NCI-H510A (cell line): Measurements from ENCODE around the gene ODAPH.

Experiments
- DNase-seq: peaks from one replicate; lab custom pipeline; 2025; lab: John Stamatoyannopoulos, UW

Gene ODAPH

DNA sequence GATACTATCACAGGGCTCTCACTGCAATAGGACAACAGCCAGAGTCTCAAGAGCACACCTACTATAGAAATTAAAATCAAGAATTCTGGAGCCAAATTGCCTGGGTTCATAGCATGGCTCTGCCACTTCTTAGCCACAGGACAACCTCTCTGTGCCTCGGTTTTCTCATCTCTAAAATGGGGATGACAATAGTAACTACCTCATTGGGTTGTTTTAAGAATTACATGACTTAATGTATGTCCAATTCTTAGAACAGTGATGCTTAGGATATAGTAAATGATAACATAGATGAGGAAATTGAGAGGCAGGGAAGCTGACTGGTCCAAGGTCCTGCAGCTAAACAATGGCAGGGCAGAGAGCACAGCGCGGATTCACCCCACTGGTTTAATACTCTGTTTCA, 11.0 kb upstream of the ODAPH start:
- DNase-seq, result no peak

DNA sequence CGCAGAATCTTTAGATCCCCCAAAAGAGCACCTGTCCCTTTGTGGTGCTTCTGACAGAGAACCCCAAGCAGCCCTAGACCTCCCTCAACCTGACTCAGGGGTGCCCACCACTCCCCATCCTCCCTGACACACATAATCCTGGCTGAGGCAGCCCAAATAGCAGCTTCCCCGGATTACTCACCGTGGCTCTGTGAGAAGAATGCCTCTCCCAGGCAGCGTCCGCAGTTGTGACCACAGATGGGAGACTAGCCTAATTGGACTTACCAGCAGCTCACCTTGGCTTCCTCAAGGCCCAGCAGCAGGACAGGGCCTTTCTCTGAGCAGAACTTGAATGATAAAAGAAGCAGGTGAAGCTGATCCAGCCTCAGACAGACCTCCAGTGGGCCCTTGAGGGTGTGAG, 10.3 kb upstream of the ODAPH start:
- DNase-seq, result no peak

GRCh38 chr4:75547647-75548387, 8.0 kb upstream of the ODAPH start:
- DNase-seq, result peak; percentile 9

GRCh38 chr4:75549019-75549418, 6.8 kb upstream of the ODAPH start:
- DNase-seq, result no peak

- no peak for DNase-seq
Measured at GRCh38 chr4:75552452-75552851, 3.4 kb upstream of the ODAPH start.

GRCh38 chr4:75557696-75558095, 1.8 kb downstream of the ODAPH start:
- DNase-seq, result no peak

DNA sequence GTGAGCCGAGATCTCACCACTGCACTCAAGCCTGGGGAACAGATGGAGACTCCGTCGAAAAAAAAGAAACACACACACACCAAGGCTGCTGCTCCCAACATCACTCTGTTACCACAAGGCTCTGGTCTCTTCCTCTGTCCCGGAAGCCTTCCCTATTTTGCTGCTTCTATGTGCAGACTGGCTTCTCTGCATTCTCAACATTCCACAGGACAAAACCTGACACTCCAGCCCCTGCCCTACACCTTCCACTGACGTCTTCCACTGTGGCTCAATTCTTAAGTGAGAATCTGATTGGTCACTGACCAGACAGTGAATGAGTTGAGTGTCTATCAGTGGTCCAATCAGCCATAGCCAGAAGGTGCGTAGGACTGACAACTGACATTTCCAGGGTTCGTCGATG, 5.9 kb downstream of the ODAPH start:
- DNase-seq, result no peak

DNA sequence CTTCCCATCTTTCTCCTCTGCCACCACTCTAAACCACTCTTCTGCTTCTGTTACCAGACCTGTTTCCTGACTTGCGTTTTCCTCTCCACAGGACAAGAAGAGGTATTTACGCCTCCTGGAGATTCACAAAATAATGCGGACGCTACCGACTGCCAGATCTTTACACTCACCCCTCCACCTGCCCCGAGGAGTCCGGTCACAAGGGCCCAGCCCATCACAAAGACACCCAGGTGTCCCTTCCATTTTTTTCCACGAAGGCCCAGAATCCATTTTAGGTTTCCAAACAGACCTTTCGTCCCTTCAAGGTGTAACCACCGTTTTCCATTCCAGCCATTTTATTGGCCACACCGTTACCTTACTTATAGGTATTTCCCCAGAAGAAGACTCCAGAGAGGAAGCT, 8.2 kb downstream of the ODAPH start:
- DNase-seq, result no peak

DNA sequence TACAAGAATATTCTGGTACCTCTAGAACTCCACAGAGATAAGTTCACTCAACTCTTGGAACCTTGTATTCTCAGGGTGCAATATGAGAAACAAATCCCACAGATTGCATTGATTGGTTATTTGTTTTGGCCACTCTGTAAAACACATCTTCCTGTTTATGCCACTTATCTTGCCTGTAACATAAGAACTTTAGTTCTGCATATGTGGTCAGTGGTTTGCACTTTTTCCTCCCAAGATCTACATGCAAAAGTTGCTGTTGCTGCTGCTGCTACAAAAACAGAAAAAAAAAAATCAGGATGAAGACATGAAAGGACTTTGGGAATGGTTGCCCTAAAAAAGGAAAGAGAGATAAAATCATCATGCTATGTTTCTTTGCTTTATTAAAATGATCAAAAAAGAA, 9.6 kb downstream of the ODAPH start:
- no peak for DNase-seq

GRCh38 chr4:75566911-75567310, 11.0 kb downstream of the ODAPH start:
- no peak for DNase-seq

- no peak for DNase-seq
Measured at GRCh38 chr4:75567725-75568124, 11.9 kb downstream of the ODAPH start.

DNA sequence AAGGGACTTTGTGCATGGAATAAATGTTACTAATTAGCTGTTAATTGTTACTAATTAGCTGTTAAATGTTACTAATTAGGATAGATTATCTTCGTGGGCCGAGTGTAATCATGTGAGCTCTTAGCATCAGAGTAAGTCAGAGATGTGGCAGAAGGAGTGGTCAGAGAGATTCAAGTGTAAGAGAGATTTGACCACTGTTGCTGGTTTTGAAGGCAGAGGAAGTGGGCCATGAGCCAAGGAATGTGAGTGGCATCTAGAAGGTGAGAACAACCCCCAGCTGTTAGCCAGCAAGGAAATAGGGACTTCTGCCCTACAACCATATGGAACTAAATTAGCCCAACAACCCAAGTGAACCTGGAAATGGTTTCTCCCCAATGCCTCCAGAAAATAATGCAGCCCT, 28.2 kb downstream of the ODAPH start:
- DNase-seq, result no peak

GRCh38 chr4:75593393-75593792, 37.5 kb downstream of the ODAPH start:
- DNase-seq, result no peak

DNA sequence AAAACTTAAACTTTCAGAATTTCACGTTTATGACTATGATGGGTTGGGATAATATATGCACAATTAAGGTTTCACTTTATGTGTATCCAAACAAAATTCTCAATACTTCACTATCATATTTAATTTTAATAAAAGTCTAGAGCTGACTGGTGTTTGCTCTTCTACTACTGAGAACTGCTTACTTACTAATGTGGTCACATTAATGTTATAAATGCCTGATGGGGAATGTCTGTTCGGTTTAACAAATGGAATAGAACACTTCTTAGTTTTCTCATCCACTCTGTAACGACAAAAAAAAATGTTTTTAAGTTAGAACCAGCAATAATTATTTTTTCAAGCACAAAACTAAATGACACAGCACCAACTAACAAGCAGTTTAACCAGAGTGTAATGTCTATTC, 40.2 kb downstream of the ODAPH start:
- DNase-seq, result no peak

GRCh38 chr4:75598390-75598789, 42.5 kb downstream of the ODAPH start:
- no peak for DNase-seq

DNA sequence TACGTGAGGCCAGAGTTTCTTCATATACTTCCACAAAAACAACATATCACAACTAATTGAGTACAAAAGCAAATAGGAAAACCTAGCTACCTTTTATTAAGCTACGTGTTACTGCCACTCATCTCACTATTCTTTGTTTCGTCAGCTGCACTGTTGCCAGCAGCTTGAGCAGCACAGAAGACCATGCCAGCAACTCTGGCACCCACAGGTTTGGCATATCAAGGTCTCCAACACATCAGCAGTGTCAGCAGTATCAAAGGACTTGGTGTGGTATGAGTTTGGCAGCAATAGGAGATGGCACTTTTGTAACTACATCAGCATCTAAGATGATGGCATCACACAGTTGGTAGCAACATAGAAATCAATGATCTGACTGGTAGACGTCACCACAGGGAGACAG, 43.8 kb downstream of the ODAPH start:
- DNase-seq, result no peak

GRCh38 chr4:75605928-75606327, 50.1 kb downstream of the ODAPH start:
- DNase-seq, result no peak

DNA sequence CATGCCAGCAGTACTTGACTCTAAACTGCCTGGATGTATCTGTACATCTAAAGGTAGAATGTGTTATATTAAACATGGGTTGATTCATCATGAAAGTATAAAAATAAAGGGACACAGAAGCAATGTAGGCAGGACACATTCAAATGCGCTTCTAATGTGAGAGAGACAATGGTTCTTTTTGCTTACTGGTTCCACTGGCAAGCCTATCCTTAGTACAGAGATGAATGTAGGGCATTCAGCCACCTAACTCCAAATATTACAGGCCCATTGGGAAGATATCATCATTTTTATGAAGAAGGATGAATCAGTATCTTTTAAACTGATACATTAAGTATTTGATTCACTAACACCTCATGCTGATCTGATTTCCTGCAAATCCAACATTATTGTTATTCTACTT, 56.4 kb downstream of the ODAPH start:
- no peak for DNase-seq
